IMR-90 (cell line): ENCODE results near the gene VAV3.

Source experiments
- FOS ChIP-seq: fragments of 150-350 bp; IDR thresholded peaks from 2 replicates; pipeline ENCODE4 v1.6.1; 2016; ENCODE audit warnings: low read depth, low read length
- MAFK ChIP-seq: IDR thresholded peaks from 2 replicates; pipeline ENCODE4 v1.6.1; 2012; ENCODE audit warnings: low read depth, low read length, improper control_type of control experiment
- MAZ ChIP-seq: IDR thresholded peaks from 2 replicates; pipeline ENCODE4 v1.6.1; 2012; ENCODE audit warnings: low read depth, mild to moderate bottlenecking, low read length, improper control_type of control experiment, moderate library complexity, borderline replicate concordance
- MXI1 ChIP-seq: IDR thresholded peaks from 2 replicates; pipeline ENCODE4 v1.6.1; 2012; ENCODE audit warnings: low read depth, mild to moderate bottlenecking, low read length, moderate library complexity, borderline replicate concordance
- POLR2A ChIP-seq: IDR thresholded peaks from 2 replicates; pipeline ENCODE4 v1.6.1; 2012; ENCODE audit warnings: mild to moderate bottlenecking, low read depth, low read length
- RAD21 ChIP-seq: IDR thresholded peaks from 2 replicates; pipeline ENCODE4 v1.6.1; 2012; ENCODE audit warnings: low read length, improper control_type of control experiment
- SMC3 ChIP-seq: fragments of 150-350 bp; IDR thresholded peaks from 2 replicates; pipeline ENCODE4 v1.6.1; 2016; ENCODE audit warnings: low read depth, mild to moderate bottlenecking, antibody characterized with exemption, low read length, moderate library complexity
- TF ChIP-seq, protein P1 (sequence below): conservative IDR thresholded peaks from 2 replicates; pipeline ENCODE4 v1.5.1; 2012; ENCODE audit warnings: mild to moderate bottlenecking, low read depth, low read length, improper control_type of control experiment
- TF ChIP-seq, protein P2 (sequence below): fragments of 150-350 bp; IDR thresholded peaks from 2 replicates; pipeline ENCODE4 v1.6.1; 2017; ENCODE audit warnings: mild to moderate bottlenecking, antibody characterized with exemption, low read length, low read depth

DNA sequence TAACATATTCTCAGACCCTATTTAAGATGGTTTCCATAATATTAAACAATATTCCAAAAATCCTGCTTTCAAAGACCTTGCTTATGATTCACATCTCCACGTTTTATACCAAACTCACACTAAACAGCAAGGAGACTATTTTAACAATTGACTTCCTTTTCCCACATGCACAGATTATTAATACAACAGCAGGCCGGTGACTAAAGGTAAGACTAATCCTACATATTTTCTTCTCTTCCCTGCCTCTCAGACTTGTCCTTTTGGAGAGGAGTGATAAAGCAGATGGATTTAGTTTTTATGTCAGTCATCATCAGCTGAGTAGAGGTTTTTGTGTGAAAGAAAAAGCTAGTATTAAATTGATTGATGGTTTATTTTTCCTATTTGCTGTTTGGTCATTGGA is 423.6 kb downstream of the VAV3 start:
- TF ChIP-seq, protein P1, sequence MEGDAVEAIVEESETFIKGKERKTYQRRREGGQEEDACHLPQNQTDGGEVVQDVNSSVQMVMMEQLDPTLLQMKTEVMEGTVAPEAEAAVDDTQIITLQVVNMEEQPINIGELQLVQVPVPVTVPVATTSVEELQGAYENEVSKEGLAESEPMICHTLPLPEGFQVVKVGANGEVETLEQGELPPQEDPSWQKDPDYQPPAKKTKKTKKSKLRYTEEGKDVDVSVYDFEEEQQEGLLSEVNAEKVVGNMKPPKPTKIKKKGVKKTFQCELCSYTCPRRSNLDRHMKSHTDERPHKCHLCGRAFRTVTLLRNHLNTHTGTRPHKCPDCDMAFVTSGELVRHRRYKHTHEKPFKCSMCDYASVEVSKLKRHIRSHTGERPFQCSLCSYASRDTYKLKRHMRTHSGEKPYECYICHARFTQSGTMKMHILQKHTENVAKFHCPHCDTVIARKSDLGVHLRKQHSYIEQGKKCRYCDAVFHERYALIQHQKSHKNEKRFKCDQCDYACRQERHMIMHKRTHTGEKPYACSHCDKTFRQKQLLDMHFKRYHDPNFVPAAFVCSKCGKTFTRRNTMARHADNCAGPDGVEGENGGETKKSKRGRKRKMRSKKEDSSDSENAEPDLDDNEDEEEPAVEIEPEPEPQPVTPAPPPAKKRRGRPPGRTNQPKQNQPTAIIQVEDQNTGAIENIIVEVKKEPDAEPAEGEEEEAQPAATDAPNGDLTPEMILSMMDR, result no peak
- TF ChIP-seq, protein P2, sequence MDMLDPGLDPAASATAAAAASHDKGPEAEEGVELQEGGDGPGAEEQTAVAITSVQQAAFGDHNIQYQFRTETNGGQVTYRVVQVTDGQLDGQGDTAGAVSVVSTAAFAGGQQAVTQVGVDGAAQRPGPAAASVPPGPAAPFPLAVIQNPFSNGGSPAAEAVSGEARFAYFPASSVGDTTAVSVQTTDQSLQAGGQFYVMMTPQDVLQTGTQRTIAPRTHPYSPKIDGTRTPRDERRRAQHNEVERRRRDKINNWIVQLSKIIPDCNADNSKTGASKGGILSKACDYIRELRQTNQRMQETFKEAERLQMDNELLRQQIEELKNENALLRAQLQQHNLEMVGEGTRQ, result no peak
- TF ChIP-seq POLR2A, result no peak
- TF ChIP-seq RAD21, result no peak
- TF ChIP-seq MAZ, result no peak
- TF ChIP-seq MXI1, result no peak
- TF ChIP-seq FOS, result no peak
- TF ChIP-seq MAFK, result no peak
- TF ChIP-seq SMC3, result no peak
